HEK293 (cell line): ENCODE results near the gene KCTD14.
A peak's percentile ranks its signal among the peaks of the same experiment; 100 is the strongest.

ENCODE experiments used
- CTCF ChIA-PET: fragments of 350-600 bp; formaldehyde crosslinking; extraction: SDS; loops from one replicate; lab custom pipeline; 2021; ENCODE audit warnings: antibody characterized with exemption; lab: Yijun Ruan, JAX
- POLR2A ChIA-PET: fragments of 300-600 bp; formaldehyde crosslinking; extraction: SDS; loops from one replicate; lab custom pipeline; 2020; ENCODE audit warnings: antibody characterized with exemption, inconsistent platforms; lab: Yijun Ruan, JAX
- H3K27ac ChIP-seq: fragments of 200-500 bp; sonication (Bioruptor generic); 2 replicates; pipeline ENCODE4 v1.5.1; 2014; ENCODE audit warnings: low read depth, low read length, control low read depth, inconsistent platforms; ENCODE audit errors: extremely low read depth
- H3K36me3 ChIP-seq, 2 experiments: fragments of 200-500 bp in 1 of 2; sonication (Bioruptor generic) in 1 of 2; 1 replicate in 1 of 2; 2 replicates in 1 of 2; pipeline ENCODE4 v1.5.1; 2014 to 2017; ENCODE audit warnings: inconsistent platforms in 2 of 2, low read length in 2 of 2; ENCODE audit not compliant: control insufficient read depth in 2 of 2, insufficient read depth in 1 of 2
- H3K4me1 ChIP-seq: fragments of 200-500 bp; sonication (Bioruptor generic); 2 replicates; pipeline ENCODE4 v1.5.1; 2014; ENCODE audit warnings: mild to moderate bottlenecking, low read length, inconsistent platforms; ENCODE audit not compliant: control insufficient read depth, insufficient read depth
- H3K4me3 ChIP-seq: 2 replicates; pipeline ENCODE4 v1.5.1; 2011; ENCODE audit warnings: low read depth, mild to moderate bottlenecking, control low read depth, low read length, moderate library complexity
- H3K9me3 ChIP-seq: fragments of 200-500 bp; sonication (Bioruptor generic); 2 replicates; pipeline ENCODE4 v1.5.1; 2014; ENCODE audit warnings: low read depth, low read length, inconsistent platforms; ENCODE audit not compliant: control insufficient read depth, insufficient read depth
- HOXA7 ChIP-seq: sonication (generic); formaldehyde crosslinking; IDR thresholded peaks from 2 replicates; pipeline ENCODE4 v1.8.1; 2022; ENCODE audit warnings: missing genetic modification reagents, borderline replicate concordance
- IKZF3 ChIP-seq: fragments of 450-650 bp; IDR thresholded peaks from 2 replicates; pipeline ENCODE4 v1.5.0; 2018; ENCODE audit warnings: missing biosample characterization, mild to moderate bottlenecking, missing genetic modification characterization, moderate library complexity
- SETDB1 ChIP-seq: IDR thresholded peaks from one replicate; pipeline ENCODE4 v1.6.1; 2017; ENCODE audit warnings: mild to moderate bottlenecking, low read length, moderate library complexity, mixed read lengths; ENCODE audit not compliant: insufficient read length
- ZBTB8A ChIP-seq: fragments of 450-650 bp; formaldehyde crosslinking; IDR thresholded peaks from 2 replicates; pipeline ENCODE4 v1.5.1; 2016; ENCODE audit warnings: missing biosample characterization, missing genetic modification characterization
- ZIC2 ChIP-seq: fragments of 450-650 bp; formaldehyde crosslinking; IDR thresholded peaks from 2 replicates; pipeline ENCODE4 v1.5.1; 2016; ENCODE audit warnings: missing biosample characterization, missing genetic modification characterization
- ZNF19 ChIP-seq: fragments of 450-650 bp; formaldehyde crosslinking; IDR thresholded peaks from 2 replicates; pipeline ENCODE4; 2016; ENCODE audit warnings: missing biosample characterization, missing genetic modification characterization, low read depth
- ZNF239 ChIP-seq: fragments of 450-650 bp; formaldehyde crosslinking; IDR thresholded peaks from 2 replicates; pipeline ENCODE4 v1.5.1; 2016; ENCODE audit warnings: missing biosample characterization, missing genetic modification characterization
- ZNF24 ChIP-seq: fragments of 450-650 bp; formaldehyde crosslinking; IDR thresholded peaks from 2 replicates; pipeline ENCODE4 v1.5.1; 2016; ENCODE audit warnings: missing biosample characterization, missing genetic modification characterization
- ZNF423 ChIP-seq: fragments of 450-650 bp; formaldehyde crosslinking; IDR thresholded peaks from 2 replicates; pipeline ENCODE4 v1.5.1; 2016; ENCODE audit warnings: missing biosample characterization, missing genetic modification characterization
- ZNF513 ChIP-seq: fragments of 450-650 bp; IDR thresholded peaks from 2 replicates; pipeline ENCODE4 v1.5.1; 2018; ENCODE audit warnings: missing biosample characterization, missing genetic modification characterization
- ZNF561 ChIP-seq: fragments of 450-650 bp; IDR thresholded peaks from 2 replicates; pipeline ENCODE4 v1.5.1; 2018; ENCODE audit warnings: missing biosample characterization, missing genetic modification characterization, borderline replicate concordance
- ZNF580 ChIP-seq: fragments of 450-650 bp; formaldehyde crosslinking; IDR thresholded peaks from 2 replicates; pipeline ENCODE4 v1.5.1; 2016; ENCODE audit warnings: missing biosample characterization, missing genetic modification characterization
- ZNF596 ChIP-seq: fragments of 450-650 bp; IDR thresholded peaks from 2 replicates; pipeline ENCODE4 v1.5.0; 2018; ENCODE audit warnings: missing biosample characterization, mild to moderate bottlenecking, missing genetic modification characterization, moderate library complexity
- ZNF660 ChIP-seq: fragments of 450-650 bp; IDR thresholded peaks from 2 replicates; pipeline ENCODE4 v1.5.1; 2018; ENCODE audit warnings: missing biosample characterization, mild to moderate bottlenecking, missing genetic modification characterization
- ZNF664 ChIP-seq: fragments of 450-650 bp; formaldehyde crosslinking; IDR thresholded peaks from 2 replicates; pipeline ENCODE4 v1.5.1; 2016; ENCODE audit warnings: missing biosample characterization, missing genetic modification characterization
- ZNF791 ChIP-seq: fragments of 450-650 bp; formaldehyde crosslinking; IDR thresholded peaks from 2 replicates; pipeline ENCODE4 v1.5.1; 2016; ENCODE audit warnings: missing biosample characterization, missing genetic modification characterization
- TF ChIP-seq, protein P1 (sequence below): fragments of 450-650 bp; formaldehyde crosslinking; IDR thresholded peaks from 2 replicates; pipeline ENCODE4 v1.5.1; 2016; ENCODE audit warnings: missing biosample characterization, missing genetic modification characterization
- TF ChIP-seq, protein P2 (sequence below): fragments of 450-650 bp; formaldehyde crosslinking; IDR thresholded peaks from 2 replicates; pipeline ENCODE4 v1.5.1; 2016; ENCODE audit warnings: missing biosample characterization, missing genetic modification characterization

Gene KCTD14

GRCh38 chr11:78022397-78023396 lies at the start of gene KCTD14:
TSS of gene KCTD14 (minus strand) at chr11:78023276. CDS start at chr11:78023249, 27 bp downstream.
- ChIA-PET CTCF (no interaction called here), POLR2A (no interaction called here)
- H3K4me1 ChIP-seq: peaks cover 4% of the 10 kb centered on the region; the same call in 1 of the 2 replicates
- no peaks in the 10 kb centered on the region for H3K9me3 ChIP-seq
- H3K4me3 ChIP-seq: peak within 1 kb of the TSS; percentile 30
- TF ChIP-seq ZNF580: no peak
- TF ChIP-seq IKZF3 (tag by site-specific recombination): no peak
- TF ChIP-seq, protein P1, sequence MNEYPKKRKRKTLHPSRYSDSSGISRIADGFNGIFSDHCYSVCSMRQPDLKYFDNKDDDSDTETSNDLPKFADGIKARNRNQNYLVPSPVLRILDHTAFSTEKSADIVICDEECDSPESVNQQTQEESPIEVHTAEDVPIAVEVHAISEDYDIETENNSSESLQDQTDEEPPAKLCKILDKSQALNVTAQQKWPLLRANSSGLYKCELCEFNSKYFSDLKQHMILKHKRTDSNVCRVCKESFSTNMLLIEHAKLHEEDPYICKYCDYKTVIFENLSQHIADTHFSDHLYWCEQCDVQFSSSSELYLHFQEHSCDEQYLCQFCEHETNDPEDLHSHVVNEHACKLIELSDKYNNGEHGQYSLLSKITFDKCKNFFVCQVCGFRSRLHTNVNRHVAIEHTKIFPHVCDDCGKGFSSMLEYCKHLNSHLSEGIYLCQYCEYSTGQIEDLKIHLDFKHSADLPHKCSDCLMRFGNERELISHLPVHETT: no peak
- TF ChIP-seq SETDB1: no peak
- TF ChIP-seq ZNF660 (tag by site-specific recombination): no peak
- no peak for TF ChIP-seq ZNF791 (tag by site-specific recombination)
- TF ChIP-seq ZIC2 (tag by site-specific recombination): no peak
- no peak for TF ChIP-seq ZNF664
- no peaks in the 10 kb centered on the region for H3K36me3 ChIP-seq
- no peak within 1 kb of the TSS for H3K27ac ChIP-seq

DNA sequence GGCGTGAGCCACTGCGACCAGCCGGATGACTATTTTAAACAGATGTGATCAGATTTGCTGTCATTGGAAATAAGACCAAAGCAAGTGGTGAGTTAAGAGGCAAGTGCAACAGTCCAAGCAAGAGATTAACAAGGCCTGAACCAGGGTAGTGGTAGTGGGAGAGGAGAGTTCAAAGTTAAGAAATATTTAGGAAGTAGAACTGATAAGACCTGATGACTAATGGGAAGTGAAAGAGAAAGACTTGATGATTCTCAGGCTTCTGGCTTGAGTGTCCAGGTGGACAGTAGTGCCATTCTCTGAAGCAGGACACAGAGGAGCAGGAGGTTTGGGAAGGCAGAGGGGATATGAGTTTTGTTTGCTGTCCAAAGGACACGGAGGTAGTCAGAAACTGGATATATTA lies 49.4 kb upstream of the KCTD14 start:
- H3K27ac ChIP-seq: no peak overlapping the region
- no peak overlapping the region for H3K4me3 ChIP-seq
- CTCF ChIA-PET: interaction anchor here (0.6 to 1.1 kb wide), 2 partner anchors 19 to 27 kb away, joined by 3 to 5 read pairs; no protein-coding TSS in a partner anchor
- TF ChIP-seq ZNF24 (tag by site-specific recombination) (no peak), ZBTB8A (tag by site-specific recombination) (no peak), ZNF596 (tag by site-specific recombination) (no peak), ZNF239 (no peak), ZNF19 (tag by site-specific recombination) (no peak)
- no peaks in the 10 kb centered on the region for H3K9me3 ChIP-seq
- POLR2A ChIA-PET: no interaction called here
- H3K4me1 ChIP-seq: peaks cover 3% of the 10 kb centered on the region; the same call in 1 of the 2 replicates
- H3K36me3 ChIP-seq: peaks cover 8 to 66% of the 10 kb centered on the region in 2 experiments

- H3K9me3 ChIP-seq: no peaks in the 10 kb centered on the region
- H3K36me3 ChIP-seq: peaks cover 8 to 60% of the 10 kb centered on the region in 2 experiments
- POLR2A ChIA-PET: no interaction called here
- H3K4me1 ChIP-seq: peaks cover 1% of the 10 kb centered on the region; the same call in 1 of the 2 replicates
- no peak for TF ChIP-seq ZNF561 (tag by site-specific recombination)
- no peak overlapping the region for H3K4me3 ChIP-seq
- H3K27ac ChIP-seq: no peak overlapping the region
- CTCF ChIA-PET: interaction anchor here (0.6 to 1.4 kb wide), 2 partner anchors 18 to 25 kb away, joined by 5 to 10 read pairs; no protein-coding TSS in a partner anchor
Measured at GRCh38 chr11:78071717-78072116, 48.6 kb upstream of the KCTD14 start.

GRCh38 chr11:78070621-78071020 lies 47.5 kb upstream of the KCTD14 start:
- TF ChIP-seq, protein P2, sequence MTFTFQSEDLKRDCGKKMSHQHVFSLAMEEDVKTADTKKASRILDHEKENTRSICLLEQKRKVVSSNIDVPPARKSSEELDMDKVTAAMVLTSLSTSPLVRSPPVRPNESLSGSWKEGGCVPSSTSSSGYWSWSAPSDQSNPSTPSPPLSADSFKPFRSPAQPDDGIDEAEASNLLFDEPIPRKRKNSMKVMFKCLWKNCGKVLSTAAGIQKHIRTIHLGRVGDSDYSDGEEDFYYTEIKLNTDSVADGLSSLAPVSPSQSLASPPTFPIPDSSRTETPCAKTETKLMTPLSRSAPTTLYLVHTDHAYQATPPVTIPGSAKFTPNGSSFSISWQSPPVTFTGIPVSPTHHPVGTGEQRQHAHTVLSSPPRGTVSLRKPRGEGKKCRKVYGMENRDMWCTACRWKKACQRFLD (tag by site-specific recombination): no peak
- TF ChIP-seq HOXA7 (CRISPR knock-in tag) (no peak), ZNF423 (tag by site-specific recombination) (no peak), ZNF513 (tag by site-specific recombination) (no peak), ZNF660 (tag by site-specific recombination) (no peak)
- Histone ChIP-seq H3K36me3 (peaks cover 8 to 54% of the 10 kb centered on the region in 2 experiments), H3K9me3 (no peaks in the 10 kb centered on the region), H3K4me3 (no peak overlapping the region), H3K27ac (no peak overlapping the region), H3K4me1 (no peaks in the 10 kb centered on the region)
- ChIA-PET POLR2A (no interaction called here), CTCF (interaction anchor here (0.6 to 1.4 kb wide), 5 partner anchors 8 to 494 kb away, joined by 3 to 10 read pairs (median 3); no protein-coding TSS in a partner anchor)
